NCI-H1694 treated with DMSO at 0.1 percent for 48 hours (cell line): ENCODE measurements around the gene ABCC5.
A peak's percentile ranks its signal among the peaks of the same experiment; 100 is the strongest.

ENCODE experiments used
- DNase-seq: peaks from one replicate; lab custom pipeline; 2025; lab: John Stamatoyannopoulos, UW

The ABCC5 gene

GRCh38 chr3:183975981-183976662, 41.6 kb downstream of the ABCC5 start:
- DNase-seq = no peak

GRCh38 chr3:183968666-183969245, 48.9 kb downstream of the ABCC5 start:
- DNase-seq = no peak

- no peak for DNase-seq
Observed at GRCh38 chr3:183967693-183968092, 50.0 kb downstream of the ABCC5 start.

- DNase-seq = no peak
Observed at GRCh38 chr3:183966361-183966791, 51.3 kb downstream of the ABCC5 start.

GRCh38 chr3:183962807-183963206, 54.9 kb downstream of the ABCC5 start:
- peak; percentile 83 for DNase-seq

GRCh38 chr3:183959214-183959613, 58.5 kb downstream of the ABCC5 start:
- no peak for DNase-seq

- no peak for DNase-seq
Observed at GRCh38 chr3:183958775-183959174, 58.9 kb downstream of the ABCC5 start.

- no peak for DNase-seq
Observed at GRCh38 chr3:183958226-183958625, 59.5 kb downstream of the ABCC5 start.

GRCh38 chr3:183954875-183955274, 62.8 kb downstream of the ABCC5 start:
- no peak for DNase-seq

GRCh38 chr3:183953471-183954070, 64.1 kb downstream of the ABCC5 start:
- DNase-seq = no peak

GRCh38 chr3:183951459-183951858, 66.2 kb downstream of the ABCC5 start:
- DNase-seq = no peak

GRCh38 chr3:183949690-183950089, 68.0 kb downstream of the ABCC5 start:
- no peak for DNase-seq

GRCh38 chr3:183946037-183946436, 71.6 kb downstream of the ABCC5 start:
- DNase-seq = no peak

- DNase-seq = no peak
Observed at GRCh38 chr3:183944775-183945174, 72.9 kb downstream of the ABCC5 start.

GRCh38 chr3:183943739-183944138, 73.9 kb downstream of the ABCC5 start:
- DNase-seq = no peak

- no peak for DNase-seq
Observed at GRCh38 chr3:183941216-183941615, 76.5 kb downstream of the ABCC5 start.

- DNase-seq = no peak
Observed at GRCh38 chr3:183937601-183938286, 79.9 kb downstream of the ABCC5 start.

GRCh38 chr3:183933160-183933559, 84.5 kb downstream of the ABCC5 start:
- DNase-seq = no peak

GRCh38 chr3:183931881-183932280, 85.8 kb downstream of the ABCC5 start:
- DNase-seq = no peak

GRCh38 chr3:183930086-183930485, 87.6 kb downstream of the ABCC5 start:
- no peak for DNase-seq

- no peak for DNase-seq
Observed at GRCh38 chr3:183927059-183927458, 90.6 kb downstream of the ABCC5 start.

GRCh38 chr3:183924956-183925355, 92.7 kb downstream of the ABCC5 start:
- no peak for DNase-seq

- no peak for DNase-seq
Observed at GRCh38 chr3:183924543-183924942, 93.1 kb downstream of the ABCC5 start.
